ENCODE results near the gene RBM8A.

Gene RBM8A

DNA sequence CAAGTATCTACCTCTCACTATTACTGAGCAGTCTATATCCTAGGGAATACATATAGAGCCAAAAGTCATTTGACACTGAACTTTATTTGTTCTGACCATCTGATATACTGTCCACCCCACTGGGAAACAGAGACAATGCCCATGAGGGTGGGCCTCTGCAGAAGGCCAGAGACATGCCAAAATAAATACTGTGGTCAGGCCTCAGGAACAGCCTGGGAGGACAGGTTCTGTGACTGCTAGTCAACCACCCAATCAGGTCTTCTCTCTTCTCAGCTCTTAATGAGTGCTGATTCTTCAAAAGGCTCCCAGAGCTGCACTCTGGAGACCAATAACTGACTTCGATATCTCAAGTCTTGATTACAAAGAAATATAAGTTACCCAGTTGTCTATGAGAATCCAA lies 36.1 kb downstream of the RBM8A start:
- no peak for TF ChIP-seq SNAI2 (CRISPR knock-in tag; IDR thresholded peaks at IDR 0.05)
- TF ChIP-seq ISL1 (CRISPR knock-in tag; IDR thresholded peaks at IDR 0.05) = no peak
- no peak for TF ChIP-seq RARB (CRISPR knock-in tag; IDR thresholded peaks at IDR 0.05)
- no peak for TF ChIP-seq ZNF565 (CRISPR knock-in tag; conservative IDR thresholded peaks at IDR 0.05; ENCODE audit: low read depth)
- no peak for TF ChIP-seq ARNTL (CRISPR knock-in tag; IDR thresholded peaks at IDR 0.05; ENCODE audit: borderline replicate concordance, low read depth)
- TF ChIP-seq, protein P1, sequence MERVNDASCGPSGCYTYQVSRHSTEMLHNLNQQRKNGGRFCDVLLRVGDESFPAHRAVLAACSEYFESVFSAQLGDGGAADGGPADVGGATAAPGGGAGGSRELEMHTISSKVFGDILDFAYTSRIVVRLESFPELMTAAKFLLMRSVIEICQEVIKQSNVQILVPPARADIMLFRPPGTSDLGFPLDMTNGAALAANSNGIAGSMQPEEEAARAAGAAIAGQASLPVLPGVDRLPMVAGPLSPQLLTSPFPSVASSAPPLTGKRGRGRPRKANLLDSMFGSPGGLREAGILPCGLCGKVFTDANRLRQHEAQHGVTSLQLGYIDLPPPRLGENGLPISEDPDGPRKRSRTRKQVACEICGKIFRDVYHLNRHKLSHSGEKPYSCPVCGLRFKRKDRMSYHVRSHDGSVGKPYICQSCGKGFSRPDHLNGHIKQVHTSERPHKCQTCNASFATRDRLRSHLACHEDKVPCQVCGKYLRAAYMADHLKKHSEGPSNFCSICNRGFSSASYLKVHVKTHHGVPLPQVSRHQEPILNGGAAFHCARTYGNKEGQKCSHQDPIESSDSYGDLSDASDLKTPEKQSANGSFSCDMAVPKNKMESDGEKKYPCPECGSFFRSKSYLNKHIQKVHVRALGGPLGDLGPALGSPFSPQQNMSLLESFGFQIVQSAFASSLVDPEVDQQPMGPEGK (CRISPR knock-in tag; IDR thresholded peaks at IDR 0.05; ENCODE audit: borderline replicate concordance) = no peak
- TF ChIP-seq, protein P2, sequence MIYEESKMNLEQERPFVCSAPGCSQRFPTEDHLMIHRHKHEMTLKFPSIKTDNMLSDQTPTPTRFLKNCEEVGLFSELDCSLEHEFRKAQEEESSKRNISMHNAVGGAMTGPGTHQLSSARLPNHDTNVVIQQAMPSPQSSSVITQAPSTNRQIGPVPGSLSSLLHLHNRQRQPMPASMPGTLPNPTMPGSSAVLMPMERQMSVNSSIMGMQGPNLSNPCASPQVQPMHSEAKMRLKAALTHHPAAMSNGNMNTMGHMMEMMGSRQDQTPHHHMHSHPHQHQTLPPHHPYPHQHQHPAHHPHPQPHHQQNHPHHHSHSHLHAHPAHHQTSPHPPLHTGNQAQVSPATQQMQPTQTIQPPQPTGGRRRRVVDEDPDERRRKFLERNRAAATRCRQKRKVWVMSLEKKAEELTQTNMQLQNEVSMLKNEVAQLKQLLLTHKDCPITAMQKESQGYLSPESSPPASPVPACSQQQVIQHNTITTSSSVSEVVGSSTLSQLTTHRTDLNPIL (CRISPR knock-in tag; IDR thresholded peaks at IDR 0.05; ENCODE audit: low read depth) = no peak
- TF ChIP-seq BACH2 (CRISPR knock-in tag; IDR thresholded peaks at IDR 0.05; ENCODE audit: borderline replicate concordance) = no peak
- TF ChIP-seq, protein P3, sequence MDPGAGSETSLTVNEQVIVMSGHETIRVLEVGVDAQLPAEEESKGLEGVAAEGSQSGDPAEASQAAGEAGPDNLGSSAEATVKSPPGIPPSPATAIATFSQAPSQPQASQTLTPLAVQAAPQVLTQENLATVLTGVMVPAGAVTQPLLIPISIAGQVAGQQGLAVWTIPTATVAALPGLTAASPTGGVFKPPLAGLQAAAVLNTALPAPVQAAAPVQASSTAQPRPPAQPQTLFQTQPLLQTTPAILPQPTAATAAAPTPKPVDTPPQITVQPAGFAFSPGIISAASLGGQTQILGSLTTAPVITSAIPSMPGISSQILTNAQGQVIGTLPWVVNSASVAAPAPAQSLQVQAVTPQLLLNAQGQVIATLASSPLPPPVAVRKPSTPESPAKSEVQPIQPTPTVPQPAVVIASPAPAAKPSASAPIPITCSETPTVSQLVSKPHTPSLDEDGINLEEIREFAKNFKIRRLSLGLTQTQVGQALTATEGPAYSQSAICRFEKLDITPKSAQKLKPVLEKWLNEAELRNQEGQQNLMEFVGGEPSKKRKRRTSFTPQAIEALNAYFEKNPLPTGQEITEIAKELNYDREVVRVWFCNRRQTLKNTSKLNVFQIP (CRISPR knock-in tag; IDR thresholded peaks at IDR 0.05; ENCODE audit: borderline replicate concordance, low read depth) = no peak
- TF ChIP-seq, protein P4, sequence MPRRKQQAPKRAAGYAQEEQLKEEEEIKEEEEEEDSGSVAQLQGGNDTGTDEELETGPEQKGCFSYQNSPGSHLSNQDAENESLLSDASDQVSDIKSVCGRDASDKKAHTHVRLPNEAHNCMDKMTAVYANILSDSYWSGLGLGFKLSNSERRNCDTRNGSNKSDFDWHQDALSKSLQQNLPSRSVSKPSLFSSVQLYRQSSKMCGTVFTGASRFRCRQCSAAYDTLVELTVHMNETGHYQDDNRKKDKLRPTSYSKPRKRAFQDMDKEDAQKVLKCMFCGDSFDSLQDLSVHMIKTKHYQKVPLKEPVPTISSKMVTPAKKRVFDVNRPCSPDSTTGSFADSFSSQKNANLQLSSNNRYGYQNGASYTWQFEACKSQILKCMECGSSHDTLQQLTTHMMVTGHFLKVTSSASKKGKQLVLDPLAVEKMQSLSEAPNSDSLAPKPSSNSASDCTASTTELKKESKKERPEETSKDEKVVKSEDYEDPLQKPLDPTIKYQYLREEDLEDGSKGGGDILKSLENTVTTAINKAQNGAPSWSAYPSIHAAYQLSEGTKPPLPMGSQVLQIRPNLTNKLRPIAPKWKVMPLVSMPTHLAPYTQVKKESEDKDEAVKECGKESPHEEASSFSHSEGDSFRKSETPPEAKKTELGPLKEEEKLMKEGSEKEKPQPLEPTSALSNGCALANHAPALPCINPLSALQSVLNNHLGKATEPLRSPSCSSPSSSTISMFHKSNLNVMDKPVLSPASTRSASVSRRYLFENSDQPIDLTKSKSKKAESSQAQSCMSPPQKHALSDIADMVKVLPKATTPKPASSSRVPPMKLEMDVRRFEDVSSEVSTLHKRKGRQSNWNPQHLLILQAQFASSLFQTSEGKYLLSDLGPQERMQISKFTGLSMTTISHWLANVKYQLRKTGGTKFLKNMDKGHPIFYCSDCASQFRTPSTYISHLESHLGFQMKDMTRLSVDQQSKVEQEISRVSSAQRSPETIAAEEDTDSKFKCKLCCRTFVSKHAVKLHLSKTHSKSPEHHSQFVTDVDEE (CRISPR knock-in tag; IDR thresholded peaks at IDR 0.05) = no peak
- no peak; the same call in 2 of the 3 replicates for ATAC-seq

DNA sequence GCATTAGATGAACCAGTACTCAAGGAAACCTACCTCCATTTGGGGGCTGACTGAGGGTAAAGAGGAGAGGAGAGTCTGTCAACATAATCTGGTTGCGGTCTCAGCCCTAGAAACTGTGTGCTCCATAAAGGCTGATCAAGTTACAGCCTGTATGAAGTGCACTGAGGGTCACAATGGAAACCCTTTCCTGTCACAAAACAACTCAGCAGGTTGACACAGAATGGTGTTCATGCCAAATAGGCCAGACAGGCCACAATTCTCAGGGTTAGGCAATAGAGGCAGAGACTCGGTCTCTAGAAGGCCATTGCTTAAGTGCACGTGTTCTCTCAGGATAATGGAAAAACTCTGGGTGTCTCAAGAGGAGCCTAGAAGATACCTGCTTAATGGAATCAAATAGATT lies 37.6 kb downstream of the RBM8A start:
- TF ChIP-seq OSR1 (CRISPR knock-in tag; IDR thresholded peaks at IDR 0.05) (no peak), GLIS3 (CRISPR knock-in tag; IDR thresholded peaks at IDR 0.05) (no peak), CSDC2 (CRISPR knock-in tag; IDR thresholded peaks at IDR 0.05) (no peak), ARNTL (CRISPR knock-in tag; IDR thresholded peaks at IDR 0.05; ENCODE audit: borderline replicate concordance, low read depth) (no peak), SNAI2 (CRISPR knock-in tag; IDR thresholded peaks at IDR 0.05) (no peak), RARB (CRISPR knock-in tag; IDR thresholded peaks at IDR 0.05) (no peak), ESRRG (CRISPR knock-in tag; IDR thresholded peaks at IDR 0.05) (no peak), ZNF70 (CRISPR knock-in tag; IDR thresholded peaks at IDR 0.05) (no peak), ISL1 (CRISPR knock-in tag; IDR thresholded peaks at IDR 0.05) (no peak), ZNF8 (CRISPR knock-in tag; IDR thresholded peaks at IDR 0.05) (no peak), PPARA (CRISPR knock-in tag; IDR thresholded peaks at IDR 0.05; ENCODE audit: borderline replicate concordance) (no peak), TCF4 (CRISPR knock-in tag; IDR thresholded peaks at IDR 0.05; ENCODE audit: borderline replicate concordance) (no peak), TOX (CRISPR knock-in tag; IDR thresholded peaks at IDR 0.05; ENCODE audit: borderline replicate concordance) (no peak), BACH2 (CRISPR knock-in tag; IDR thresholded peaks at IDR 0.05; ENCODE audit: borderline replicate concordance) (no peak)
- TF ChIP-seq, protein P2 (CRISPR knock-in tag; IDR thresholded peaks at IDR 0.05; ENCODE audit: low read depth) = no peak
- TF ChIP-seq, protein P4 (CRISPR knock-in tag; IDR thresholded peaks at IDR 0.05) = no peak
- TF ChIP-seq, protein P5, sequence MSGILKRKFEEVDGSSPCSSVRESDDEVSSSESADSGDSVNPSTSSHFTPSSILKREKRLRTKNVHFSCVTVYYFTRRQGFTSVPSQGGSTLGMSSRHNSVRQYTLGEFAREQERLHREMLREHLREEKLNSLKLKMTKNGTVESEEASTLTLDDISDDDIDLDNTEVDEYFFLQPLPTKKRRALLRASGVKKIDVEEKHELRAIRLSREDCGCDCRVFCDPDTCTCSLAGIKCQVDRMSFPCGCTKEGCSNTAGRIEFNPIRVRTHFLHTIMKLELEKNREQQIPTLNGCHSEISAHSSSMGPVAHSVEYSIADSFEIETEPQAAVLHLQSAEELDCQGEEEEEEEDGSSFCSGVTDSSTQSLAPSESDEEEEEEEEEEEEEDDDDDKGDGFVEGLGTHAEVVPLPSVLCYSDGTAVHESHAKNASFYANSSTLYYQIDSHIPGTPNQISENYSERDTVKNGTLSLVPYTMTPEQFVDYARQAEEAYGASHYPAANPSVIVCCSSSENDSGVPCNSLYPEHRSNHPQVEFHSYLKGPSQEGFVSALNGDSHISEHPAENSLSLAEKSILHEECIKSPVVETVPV (CRISPR knock-in tag; IDR thresholded peaks at IDR 0.05) = no peak
- TF ChIP-seq, protein P3 (CRISPR knock-in tag; IDR thresholded peaks at IDR 0.05; ENCODE audit: borderline replicate concordance, low read depth) = no peak
- ATAC-seq = no peak

Measured in SK-N-SH treated with all-trans-retinoic acid at 6 μM for 48 hours (cell line).